HG03139 (cell line): Measurements from ENCODE around the gene RAB8A.

Experiments
- ATAC-seq: cut with Tn5 transposase; IDR thresholded peaks from one replicate; pipeline ENCODE4 v1.9.1; 2021; ENCODE audit not compliant: unreplicated experiment

The RAB8A gene

DNA sequence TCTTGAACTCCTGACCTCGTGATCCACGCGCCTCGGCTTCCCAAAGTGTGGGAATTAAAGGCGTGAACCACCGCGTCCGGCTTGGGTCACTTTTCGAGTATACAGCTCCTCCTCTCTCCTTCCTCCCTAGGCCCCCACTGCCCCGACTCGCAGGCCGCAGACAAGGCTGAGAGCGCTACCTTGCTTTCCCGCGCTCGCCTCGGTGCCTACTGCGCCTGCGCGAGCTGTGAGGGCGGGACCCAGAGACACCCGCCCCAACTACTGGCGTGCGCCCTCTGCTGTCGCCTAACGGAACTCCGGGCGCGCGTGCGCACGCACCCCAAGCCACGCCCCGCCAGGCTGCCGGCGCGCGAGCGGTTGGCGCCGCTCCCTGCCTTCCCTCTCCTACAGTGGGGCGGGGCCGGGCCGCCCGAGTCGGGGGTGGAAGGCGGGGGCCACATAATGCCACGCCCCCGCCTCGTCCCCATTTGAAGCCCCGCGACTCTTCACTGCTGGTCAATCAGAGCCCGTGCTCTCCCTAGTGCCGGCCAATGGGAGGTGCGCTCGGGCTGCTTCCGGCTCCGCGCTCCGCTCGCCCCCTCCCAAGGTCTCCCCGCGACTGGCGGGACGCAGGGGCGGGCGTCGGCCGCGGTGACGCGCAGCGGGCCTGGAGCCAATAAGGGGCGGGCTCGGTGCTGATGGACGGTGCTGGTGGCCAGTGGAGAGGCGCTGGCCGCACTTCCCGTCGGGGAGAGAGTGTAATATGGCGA is at the start of gene RAB8A:
TSS of gene RAB8A (plus strand) at position 730 of the 749 bp plus-strand sequence. CDS start at position 743, 13 bp downstream.
- ATAC-seq = peak; percentile 82

GRCh38 chr19:16061943-16062342 is 49.7 kb upstream of the RAB8A start:
- ATAC-seq = no peak

- ATAC-seq = no peak
Observed at GRCh38 chr19:16062789-16063188, 48.9 kb upstream of the RAB8A start.

DNA sequence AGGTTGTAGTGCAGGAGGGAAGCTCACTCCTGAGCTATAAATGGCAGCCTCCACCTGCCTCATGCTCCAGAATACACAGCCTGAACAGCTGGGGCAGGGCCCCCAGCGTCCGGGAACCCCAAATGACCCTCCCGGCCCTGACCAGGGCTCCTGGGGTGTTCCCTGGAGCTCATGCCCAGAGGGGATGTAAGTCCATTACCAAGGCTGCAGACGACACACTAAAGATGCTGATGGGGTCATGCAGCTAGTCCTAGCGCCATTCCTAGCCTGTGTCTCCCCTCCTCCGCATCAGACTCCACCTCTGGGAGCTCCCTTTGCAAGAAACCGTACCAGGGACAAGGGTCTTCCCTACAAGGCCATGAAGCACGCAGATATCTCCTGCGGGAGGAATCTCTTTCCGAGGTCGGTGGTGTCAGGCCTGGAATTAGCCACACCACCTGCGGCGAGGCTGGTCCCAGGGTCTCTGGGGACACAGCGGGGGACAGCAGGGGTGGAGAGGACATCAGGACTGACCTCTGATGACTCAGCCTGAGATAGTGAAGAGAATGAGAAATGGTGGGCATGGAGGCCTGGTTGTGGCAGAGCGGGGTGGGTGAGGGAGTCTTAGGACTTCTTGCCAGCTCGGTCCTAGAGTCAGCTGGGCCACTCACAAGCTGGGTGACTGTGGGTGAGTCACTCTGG is 47.3 kb upstream of the RAB8A start:
- no peak for ATAC-seq

DNA sequence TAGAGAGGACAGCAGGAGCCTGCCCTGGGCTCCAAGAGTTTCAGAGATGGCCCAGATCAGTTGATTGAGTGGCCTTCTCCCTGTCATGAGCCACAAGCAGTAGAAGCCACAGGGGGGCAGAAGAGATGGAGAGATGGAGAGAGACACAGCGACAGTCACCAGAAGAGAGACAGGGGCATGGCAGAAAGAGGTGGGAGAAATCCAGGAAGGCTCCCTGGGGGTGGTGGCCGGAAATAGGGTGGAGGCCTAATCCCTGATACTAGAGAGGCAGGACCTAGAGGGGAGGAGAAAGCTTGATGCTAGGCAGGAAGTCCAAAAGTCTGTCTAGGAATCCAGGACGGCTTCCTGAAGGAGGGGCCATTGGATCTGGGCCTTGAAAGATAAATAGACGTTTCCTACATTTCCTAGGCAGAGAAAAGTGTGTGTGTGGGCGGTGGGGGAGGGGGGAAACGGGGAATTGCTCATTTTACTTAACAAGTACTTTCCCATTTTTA is 45.0 kb upstream of the RAB8A start:
- ATAC-seq = no peak

DNA sequence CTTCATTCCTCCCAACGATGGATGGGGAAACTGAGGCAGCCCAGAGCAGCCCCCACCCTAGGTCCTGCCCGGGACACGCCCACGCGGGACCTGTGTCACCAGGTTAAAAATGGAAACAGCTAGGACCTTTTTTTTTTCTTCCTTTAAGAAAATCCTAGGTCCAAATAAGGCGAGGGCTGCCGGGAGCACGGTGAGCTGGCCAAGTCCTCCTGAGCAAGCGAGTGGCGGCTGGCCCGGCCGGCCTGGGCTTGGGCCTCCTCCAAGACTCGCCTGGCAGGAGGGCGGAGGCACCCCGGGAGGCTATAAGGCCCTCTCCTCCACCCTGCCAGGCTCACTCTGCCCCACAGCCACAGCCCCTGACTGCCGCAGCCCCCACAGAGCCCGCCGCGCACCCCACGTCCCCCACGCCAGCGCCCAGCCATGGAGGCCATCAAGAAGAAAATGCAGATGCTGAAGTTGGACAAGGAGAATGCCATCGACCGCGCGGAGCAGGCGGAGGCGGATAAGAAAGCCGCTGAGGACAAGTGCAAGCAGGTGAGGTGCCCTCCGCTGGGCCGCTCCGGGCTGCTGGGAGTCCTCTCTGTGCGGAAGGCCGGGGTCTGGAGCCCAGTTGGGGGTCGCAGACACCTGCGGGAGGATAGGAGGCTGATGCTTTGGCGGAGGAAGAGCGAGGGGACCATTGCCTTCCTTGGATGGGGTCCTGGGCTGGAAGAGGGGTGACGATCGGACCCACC is 44.3 kb upstream of the RAB8A start:
- no peak for ATAC-seq

DNA sequence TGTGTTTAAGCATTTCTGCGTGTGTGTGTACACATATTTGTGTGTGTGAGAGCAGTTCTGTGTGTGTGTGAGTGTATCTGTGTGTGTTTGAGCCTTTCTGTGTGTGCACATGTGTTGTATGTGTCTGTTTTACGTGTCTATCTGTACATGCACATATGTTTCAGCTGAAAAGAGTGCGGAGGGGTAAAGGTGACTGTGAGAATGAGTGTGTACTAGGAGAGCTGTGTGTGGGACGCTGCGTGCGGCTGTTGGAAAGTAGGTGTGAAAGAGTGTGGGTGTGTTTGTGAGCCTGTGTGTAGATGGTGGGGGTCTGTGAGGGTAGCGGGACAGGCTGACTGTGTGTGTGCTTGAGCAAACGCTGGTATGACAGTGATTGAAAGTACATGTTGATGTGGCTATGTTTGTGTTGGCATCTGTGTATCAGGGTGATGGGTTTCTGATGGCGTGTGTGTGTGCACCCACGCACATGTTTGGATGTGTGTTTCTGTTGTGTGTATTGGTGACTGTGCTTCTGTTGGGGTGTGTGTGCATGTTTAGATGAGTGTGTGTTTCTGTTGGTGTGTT is 42.9 kb upstream of the RAB8A start:
- no peak for ATAC-seq

DNA sequence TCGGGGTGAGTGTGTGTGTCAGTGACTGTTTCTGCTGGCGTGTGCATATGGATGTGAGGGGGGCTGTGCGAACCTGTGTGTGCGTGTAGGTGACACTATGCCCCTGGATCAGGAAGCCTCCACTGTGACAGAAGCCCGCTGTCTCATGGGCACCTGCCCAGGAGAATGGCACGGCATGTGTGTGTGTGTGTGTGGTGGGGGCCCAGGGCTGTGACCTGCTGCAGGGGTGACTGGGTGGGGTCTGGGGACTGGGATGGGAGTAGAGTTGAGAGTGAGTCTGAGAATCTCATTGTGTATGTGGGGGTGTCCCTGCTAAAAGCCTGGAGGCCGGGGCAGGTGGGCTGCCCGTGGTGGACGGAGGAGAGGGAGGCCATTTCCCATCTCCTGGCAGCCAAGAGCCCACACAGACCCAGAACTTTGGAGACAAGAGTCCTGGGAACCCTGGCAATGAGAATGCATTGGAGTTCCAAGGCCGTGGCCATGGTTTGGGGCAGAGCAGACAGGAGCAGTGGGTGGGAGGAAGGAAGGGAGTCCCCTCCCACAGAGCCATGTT is 41.8 kb upstream of the RAB8A start:
- no peak for ATAC-seq

DNA sequence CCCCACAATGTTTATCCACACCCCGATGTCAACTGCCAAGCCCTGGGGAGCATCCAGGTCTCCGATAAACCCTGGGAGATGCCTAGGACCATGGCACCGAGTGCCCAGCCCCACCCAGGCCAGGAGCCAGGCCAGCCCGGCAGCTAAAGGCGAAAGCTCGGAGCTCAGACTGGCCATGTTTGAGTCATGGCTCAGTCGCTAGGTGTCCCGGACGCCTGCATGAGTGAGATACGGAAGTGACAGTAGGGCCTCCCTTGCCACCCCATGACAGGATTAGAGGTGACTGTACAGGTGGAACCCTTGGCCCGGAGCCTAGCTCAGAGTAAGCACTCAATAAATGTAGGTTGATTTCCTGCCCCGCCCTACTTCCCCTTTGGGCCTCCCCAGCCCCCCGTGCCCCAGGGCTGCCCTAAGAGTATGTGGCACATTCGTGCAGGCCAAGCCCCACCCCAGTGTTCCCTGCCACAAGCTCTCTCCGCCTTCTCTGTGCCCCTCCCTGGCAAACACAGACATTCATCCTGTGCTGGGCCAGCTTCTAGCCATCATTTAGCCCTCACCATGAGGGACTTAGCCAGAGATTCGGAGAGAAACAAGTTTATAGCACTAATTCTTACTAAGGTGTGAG is 41.2 kb upstream of the RAB8A start:
- ATAC-seq = no peak

DNA sequence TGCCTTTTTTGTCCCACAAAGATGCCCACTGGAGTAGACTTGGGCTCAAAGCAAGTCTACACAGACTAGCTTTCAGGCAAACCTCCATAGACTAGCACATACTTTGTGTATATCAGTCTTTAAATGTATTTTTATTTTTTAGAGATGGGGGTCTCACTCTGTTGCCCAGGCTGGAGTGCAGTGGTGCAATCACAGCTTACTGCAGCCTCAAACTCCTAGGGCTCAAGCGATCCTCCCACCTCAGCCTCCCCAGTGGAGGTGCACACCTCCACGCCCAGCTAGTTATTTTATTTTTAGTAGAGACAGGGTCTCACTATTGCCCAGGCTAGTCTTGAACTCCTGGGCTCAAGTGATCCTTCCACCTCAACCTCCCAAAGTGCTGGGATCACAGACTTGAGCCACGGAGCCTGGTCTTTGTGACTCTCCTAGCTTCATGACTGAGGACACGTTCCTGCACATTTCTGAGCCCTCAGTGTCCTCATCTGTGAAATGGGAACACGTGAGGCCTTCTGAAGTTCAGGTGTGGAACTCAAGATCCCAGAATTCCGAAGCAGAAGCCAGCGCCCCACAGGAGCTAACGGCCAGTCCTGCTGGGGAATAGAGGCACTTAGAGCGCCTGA is 40.5 kb upstream of the RAB8A start:
- ATAC-seq = no peak

DNA sequence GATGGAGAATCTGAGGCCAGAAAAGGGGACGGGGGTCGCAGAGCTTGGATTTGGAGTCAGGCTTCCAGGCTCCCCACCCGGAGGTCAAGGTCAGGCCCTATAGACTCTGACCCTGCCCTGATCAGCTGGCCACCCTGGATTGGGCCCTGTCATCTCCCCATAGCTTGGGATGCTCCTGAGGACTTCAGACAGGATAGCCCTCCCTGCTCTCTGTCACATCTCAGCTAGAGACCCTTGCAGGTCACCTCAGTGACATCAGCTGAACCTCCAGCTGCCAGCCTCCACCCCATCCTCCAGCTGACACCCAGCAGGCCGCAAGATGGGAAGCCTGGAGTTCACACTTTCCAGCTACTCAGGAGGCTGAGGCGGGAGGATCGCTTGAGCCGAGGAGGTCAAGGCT is 38.2 kb upstream of the RAB8A start:
- no peak for ATAC-seq

- ATAC-seq = no peak
Observed at GRCh38 chr19:16073988-16074387, 37.7 kb upstream of the RAB8A start.

GRCh38 chr19:16074488-16075365 is 37.0 kb upstream of the RAB8A start:
- no peak for ATAC-seq

DNA sequence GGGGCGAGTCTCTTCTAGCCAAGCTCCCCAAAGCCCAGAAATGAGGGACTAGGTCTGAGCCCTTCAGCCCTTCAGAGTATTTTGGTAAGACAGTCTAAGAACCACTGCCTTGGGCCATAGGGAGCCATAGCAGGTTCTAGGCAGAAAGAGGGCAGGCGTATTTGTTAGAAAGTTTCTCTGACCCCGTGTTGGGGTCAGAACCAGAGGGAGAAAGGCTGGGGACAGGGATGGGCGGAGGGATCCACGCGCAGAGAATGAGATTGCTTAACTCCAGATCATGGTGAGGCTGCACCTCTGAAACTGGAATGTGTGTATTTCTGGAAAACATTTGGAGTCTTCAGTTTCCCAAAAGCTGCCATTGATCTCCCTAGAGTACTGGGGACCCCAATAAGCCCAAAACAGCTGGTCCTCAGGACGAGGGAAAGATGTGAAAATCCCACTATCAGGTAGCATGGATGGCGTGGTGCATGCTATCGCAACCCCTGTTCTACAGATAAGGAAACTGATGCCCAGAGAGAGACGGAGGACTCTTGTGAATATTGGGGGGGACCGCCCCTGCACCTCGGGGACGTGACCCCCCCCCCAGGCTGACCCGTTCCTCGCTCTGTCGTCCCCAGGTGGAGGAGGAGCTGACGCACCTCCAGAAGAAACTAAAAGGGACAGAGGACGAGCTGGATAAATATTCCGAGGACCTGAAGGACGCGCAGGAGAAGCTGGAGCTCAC is 36.1 kb upstream of the RAB8A start:
- ATAC-seq = no peak

DNA sequence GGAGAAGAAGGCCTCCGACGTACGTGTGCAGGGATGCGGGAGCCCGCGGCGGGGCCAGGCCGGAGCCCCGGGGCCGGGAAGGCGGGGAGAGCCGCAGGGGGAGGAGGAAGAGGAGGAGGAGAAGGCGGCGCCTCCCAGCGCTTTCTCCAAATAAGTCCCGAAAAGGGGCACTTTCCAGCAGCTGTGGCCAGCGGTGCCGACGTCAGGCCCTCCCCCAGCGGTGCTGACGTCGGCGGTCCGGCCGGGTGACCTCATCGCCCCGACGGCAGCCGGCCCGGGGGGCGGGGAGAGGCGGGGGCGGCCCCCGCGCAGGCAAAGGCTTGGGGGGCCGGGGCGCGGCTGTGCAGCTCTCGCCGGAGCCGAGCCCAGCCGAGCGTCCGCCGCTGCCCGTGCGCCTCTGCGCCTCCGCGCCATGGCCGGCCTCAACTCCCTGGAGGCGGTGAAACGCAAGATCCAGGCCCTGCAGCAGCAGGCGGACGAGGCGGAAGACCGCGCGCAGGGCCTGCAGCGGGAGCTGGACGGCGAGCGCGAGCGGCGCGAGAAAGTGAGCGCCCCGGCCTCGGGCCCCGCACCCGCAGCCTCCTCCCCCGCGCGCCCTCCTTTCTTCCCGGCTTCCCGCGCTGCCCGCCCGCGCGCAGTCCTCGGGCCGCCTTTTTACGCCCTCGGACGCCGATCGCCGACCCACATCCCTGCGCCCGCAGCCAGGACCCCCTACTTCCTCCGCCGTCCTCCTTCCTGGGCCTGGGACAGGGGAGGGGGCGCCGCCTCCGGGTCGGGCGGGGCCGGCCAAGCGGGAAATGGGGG is 35.3 kb upstream of the RAB8A start, which contains the start of gene TPM4:
TSS of gene TPM4 (plus strand) at position 342 of the 804 bp plus-strand sequence. CDS start at position 413, 71 bp downstream.
- ATAC-seq = peak; percentile 57

- no peak for ATAC-seq
Observed at GRCh38 chr19:16076958-16077611, 34.6 kb upstream of the RAB8A start.
